Lower lobe of right lung (tissue), 2 donors: ENCODE data around the gene ACAN. TPM values are rescaled to one million over a fixed set of nuclear protein-coding genes. Genes with fewer than 3 reads are reported as not detected.

ENCODE experiments used
- ATAC-seq, 2 donors: fragments of 200-7000 bp; cut with Tn5 transposase; one replicate each; pipeline ENCODE4 v1.9.1; 2020 to 2022; ENCODE audit warnings: mild to moderate bottlenecking in 2 of 2, moderate library complexity in 2 of 2
- DNase-seq: peaks from one replicate; pipeline ENCODE4 v3.0.0-alpha.2; 2020
- H3K27ac ChIP-seq: fragments of 200-600 bp; one replicate; pipeline ENCODE4 v1.8.0; 2022
- H3K27me3 ChIP-seq: fragments of 200-600 bp; one replicate; pipeline ENCODE4 v1.8.0; 2022; ENCODE audit warnings: low read depth
- H3K36me3 ChIP-seq: fragments of 200-600 bp; one replicate; pipeline ENCODE4 v1.8.0; 2022; ENCODE audit warnings: mild to moderate bottlenecking
- H3K4me1 ChIP-seq: fragments of 200-600 bp; one replicate; pipeline ENCODE4 v1.8.0; 2022
- H3K4me3 ChIP-seq: fragments of 200-600 bp; one replicate; pipeline ENCODE4 v1.8.0; 2022; ENCODE audit warnings: mild to moderate bottlenecking
- H3K9me3 ChIP-seq: fragments of 200-600 bp; one replicate; pipeline ENCODE4 v1.8.0; 2022
- intact Hi-C: fragments of 100-400 bp; cut with DNase I; formaldehyde crosslinking; loops from one replicate; pipeline ENCODE4 v1.11.0; 2022
- total RNA-seq: library from RNA; stranded (reverse); fragmentation: NEBNext Ultra II Directional; extraction: Animal tissue kit (Norgen Biotek cat#: 25700); gene quantifications from one replicate; pipeline ENCODE4 v1.2.1, GENCODE V29; 2021
- TF ChIP-seq, protein P1 (sequence below): fragments of 200-600 bp; IDR thresholded peaks from one replicate; pipeline ENCODE4 v1.8.0; 2022; ENCODE audit warnings: antibody characterized with exemption, mild to moderate bottlenecking
- donor health status: DM: no; HTN: yes; CAD: no; lungs with severe emphysema.

ACAN gene
- total RNA-seq, 1 donor from 2014 or later: 0.12 TPM

GRCh38 chr15:88887068-88887580 lies 83.9 kb downstream of the ACAN start:
- Histone ChIP-seq H3K27me3 (no peaks in the 10 kb centered on the region), H3K4me1 (no peaks in the 10 kb centered on the region), H3K36me3 (no peaks in the 10 kb centered on the region), H3K4me3 (no peak overlapping the region), H3K27ac (no peak overlapping the region), H3K9me3 (no peaks in the 10 kb centered on the region)
- intact Hi-C loops: no loop called here
- DNase-seq: no peak
- no peak for ATAC-seq
- TF ChIP-seq, protein P1, sequence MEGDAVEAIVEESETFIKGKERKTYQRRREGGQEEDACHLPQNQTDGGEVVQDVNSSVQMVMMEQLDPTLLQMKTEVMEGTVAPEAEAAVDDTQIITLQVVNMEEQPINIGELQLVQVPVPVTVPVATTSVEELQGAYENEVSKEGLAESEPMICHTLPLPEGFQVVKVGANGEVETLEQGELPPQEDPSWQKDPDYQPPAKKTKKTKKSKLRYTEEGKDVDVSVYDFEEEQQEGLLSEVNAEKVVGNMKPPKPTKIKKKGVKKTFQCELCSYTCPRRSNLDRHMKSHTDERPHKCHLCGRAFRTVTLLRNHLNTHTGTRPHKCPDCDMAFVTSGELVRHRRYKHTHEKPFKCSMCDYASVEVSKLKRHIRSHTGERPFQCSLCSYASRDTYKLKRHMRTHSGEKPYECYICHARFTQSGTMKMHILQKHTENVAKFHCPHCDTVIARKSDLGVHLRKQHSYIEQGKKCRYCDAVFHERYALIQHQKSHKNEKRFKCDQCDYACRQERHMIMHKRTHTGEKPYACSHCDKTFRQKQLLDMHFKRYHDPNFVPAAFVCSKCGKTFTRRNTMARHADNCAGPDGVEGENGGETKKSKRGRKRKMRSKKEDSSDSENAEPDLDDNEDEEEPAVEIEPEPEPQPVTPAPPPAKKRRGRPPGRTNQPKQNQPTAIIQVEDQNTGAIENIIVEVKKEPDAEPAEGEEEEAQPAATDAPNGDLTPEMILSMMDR: no peak

GRCh38 chr15:88888719-88889118 lies 85.5 kb downstream of the ACAN start:
- ATAC-seq: no peak
- peaks cover 6% of the 10 kb centered on the region for H3K27me3 ChIP-seq
- TF ChIP-seq, protein P1: no peak
- H3K9me3 ChIP-seq: no peaks in the 10 kb centered on the region
- no peak overlapping the region for H3K27ac ChIP-seq
- DNase-seq: no peak
- no peaks in the 10 kb centered on the region for H3K4me1 ChIP-seq
- no peak overlapping the region for H3K4me3 ChIP-seq
- intact Hi-C loops: no loop called here
- no peaks in the 10 kb centered on the region for H3K36me3 ChIP-seq

- TF ChIP-seq, protein P1: no peak
Measured at GRCh38 chr15:88890495-88890894, 87.3 kb downstream of the ACAN start.

DNA sequence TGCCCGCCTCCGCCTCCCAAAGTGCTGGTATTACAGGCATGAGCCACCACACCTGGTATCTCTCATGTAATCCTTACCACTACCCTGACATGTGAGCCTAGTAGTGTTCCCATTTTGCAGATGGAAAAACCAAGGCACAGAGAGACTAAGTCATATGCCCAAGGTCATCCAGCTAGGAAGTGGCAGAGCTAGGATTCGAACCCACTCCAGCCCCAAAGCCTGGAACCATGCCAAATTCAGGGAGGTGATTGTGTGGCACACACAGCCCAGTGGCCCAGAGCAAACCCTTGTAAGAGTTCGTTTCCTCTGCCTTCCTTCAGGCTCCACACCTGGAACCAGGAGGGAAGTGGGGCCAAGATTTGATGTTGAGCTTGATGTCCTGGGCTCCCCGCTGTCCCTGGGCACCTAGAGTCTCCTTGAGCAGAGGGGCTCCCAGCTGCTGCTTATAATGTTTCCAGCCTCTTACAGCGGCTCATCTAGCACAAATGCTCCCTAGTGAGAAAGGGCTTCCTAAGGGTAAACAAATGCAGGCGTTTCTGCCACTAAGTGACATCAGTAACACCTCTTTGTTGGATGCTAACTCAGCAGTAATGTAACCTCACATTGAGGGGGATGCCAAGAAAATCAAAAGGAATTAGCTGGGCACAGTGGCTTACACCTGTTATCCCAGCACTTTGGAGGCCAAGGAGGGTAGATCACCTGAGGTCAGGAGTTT lies 88.5 kb downstream of the ACAN start:
- Histone ChIP-seq H3K36me3 (no peaks in the 10 kb centered on the region), H3K27me3 (peaks cover 21% of the 10 kb centered on the region), H3K9me3 (no peaks in the 10 kb centered on the region), H3K4me3 (no peak overlapping the region), H3K4me1 (peaks cover 25% of the 10 kb centered on the region), H3K27ac (no peak overlapping the region)
- intact Hi-C loops: no loop called here
- TF ChIP-seq, protein P1: no peak
- DNase-seq (no peak), ATAC-seq (no peak)

More at GRCh38 chr15:88890495-88890894, 87.3 kb downstream of the ACAN start:
- H3K9me3 ChIP-seq: no peaks in the 10 kb centered on the region
- intact Hi-C loops: no loop called here
- H3K36me3 ChIP-seq: no peaks in the 10 kb centered on the region
- H3K4me3 ChIP-seq: no peak overlapping the region
- no peak for DNase-seq
- peaks cover 16% of the 10 kb centered on the region for H3K4me1 ChIP-seq
- H3K27me3 ChIP-seq: peaks cover 21% of the 10 kb centered on the region
- no peak for ATAC-seq
- no peak overlapping the region for H3K27ac ChIP-seq

DNA sequence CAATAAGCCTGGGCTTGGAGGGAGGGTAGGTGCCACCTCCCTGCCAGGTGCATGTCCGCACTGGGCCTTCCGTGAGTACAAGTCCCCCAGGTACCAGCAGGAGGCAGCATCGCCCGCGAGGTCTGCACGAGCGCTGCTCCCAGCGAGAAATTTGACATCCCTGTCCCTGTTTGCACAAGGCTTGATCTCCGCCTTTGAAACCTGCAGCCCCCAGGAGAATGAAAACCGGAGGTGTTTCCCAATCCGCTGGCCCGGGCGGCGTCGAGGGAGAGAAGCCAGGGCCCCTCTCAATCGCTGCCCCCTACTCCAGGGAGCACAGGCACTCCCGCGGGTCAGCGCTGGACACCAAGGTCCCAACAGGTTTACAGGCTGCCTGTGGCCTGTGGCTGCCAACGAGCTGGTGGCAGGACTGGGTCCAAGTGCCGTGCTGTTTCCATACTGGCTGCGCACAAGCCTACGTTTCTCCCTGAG lies 91.1 kb downstream of the ACAN start:
- H3K4me1 ChIP-seq: peaks cover 37% of the 10 kb centered on the region
- peak; percentile 57 to 67 for ATAC-seq
- DNase-seq: peak; percentile 73
- H3K27me3 ChIP-seq: peaks cover 21% of the 10 kb centered on the region
- TF ChIP-seq, protein P1: peak; percentile 72
- peaks cover 2% of the 10 kb centered on the region for H3K36me3 ChIP-seq
- no peaks in the 10 kb centered on the region for H3K9me3 ChIP-seq
- intact Hi-C loops: no loop called here
- H3K27ac ChIP-seq: no peak overlapping the region
- H3K4me3 ChIP-seq: peak overlapping the region; percentile 62
